Measurements from ENCODE around the gene SLC30A7. TPM values are rescaled to one million over a fixed set of nuclear protein-coding genes. Genes with fewer than 3 reads are reported as not detected.
A peak's percentile ranks its signal among the peaks of the same experiment; 100 is the strongest.
"Not testable (repeated sequence)": the region's sequence is repeated elsewhere in the genome, so short reads cannot be mapped to it uniquely, and the experiment has no call there.

Gene SLC30A7
- total RNA-seq, 2 donors from 2014 or later, result 8.1 to 9.0 TPM

GRCh38 chr1:100882698-100883097 lies 13.2 kb upstream of the SLC30A7 start:
- no peak for DNase-seq (ENCODE audit: low spot score)
- Histone ChIP-seq H3K27me3 (no peaks in the 10 kb centered on the region), H3K9me3 (no peaks in the 10 kb centered on the region), H3K27ac (no peak overlapping the region), H3K36me3 (no peaks in the 10 kb centered on the region), H3K4me3 (no peak overlapping the region), H3K4me1 (no peaks in the 10 kb centered on the region)
- no peak for TF ChIP-seq CTCF (IDR thresholded peaks at IDR 0.05)

GRCh38 chr1:100883963-100884362 lies 11.9 kb upstream of the SLC30A7 start:
- Histone ChIP-seq H3K27ac (no peak overlapping the region), H3K36me3 (no peaks in the 10 kb centered on the region), H3K4me1 (no peaks in the 10 kb centered on the region), H3K4me3 (no peak overlapping the region), H3K9me3 (no peaks in the 10 kb centered on the region), H3K27me3 (no peaks in the 10 kb centered on the region)
- no peak for DNase-seq (ENCODE audit: low spot score)
- no peak for TF ChIP-seq CTCF (IDR thresholded peaks at IDR 0.05)

GRCh38 chr1:100889007-100889406 lies 6.9 kb upstream of the SLC30A7 start:
- DNase-seq (ENCODE audit: low spot score); H3K27me3 ChIP-seq; H3K4me3 ChIP-seq; H3K27ac ChIP-seq; H3K9me3 ChIP-seq; H3K36me3 ChIP-seq; H3K4me1 ChIP-seq: not testable (repeated sequence)

- not testable (repeated sequence) for DNase-seq (ENCODE audit: low spot score); H3K4me3 ChIP-seq; H3K4me1 ChIP-seq; H3K27me3 ChIP-seq; H3K36me3 ChIP-seq; H3K27ac ChIP-seq; H3K9me3 ChIP-seq
Observed at GRCh38 chr1:100889869-100890482, 5.9 kb upstream of the SLC30A7 start.

GRCh38 chr1:100891380-100891779 lies 4.5 kb upstream of the SLC30A7 start:
- peaks cover 0 to 6% of the 10 kb centered on the region in 2 donors for H3K4me1 ChIP-seq
- no peak for TF ChIP-seq CTCF (IDR thresholded peaks at IDR 0.05)
- no peaks in the 10 kb centered on the region for H3K27me3 ChIP-seq
- H3K27ac ChIP-seq, result no peak overlapping the region
- H3K4me3 ChIP-seq, result no peak overlapping the region
- H3K36me3 ChIP-seq, result no peaks in the 10 kb centered on the region
- H3K9me3 ChIP-seq, result no peaks in the 10 kb centered on the region
- DNase-seq (ENCODE audit: low spot score), result no peak

GRCh38 chr1:100892554-100892953 lies 3.3 kb upstream of the SLC30A7 start:
- Histone ChIP-seq H3K4me3 (no peak overlapping the region), H3K4me1 (peaks cover 0 to 15% of the 10 kb centered on the region in 2 donors), H3K36me3 (no peaks in the 10 kb centered on the region), H3K27ac (no peak overlapping the region), H3K9me3 (no peaks in the 10 kb centered on the region), H3K27me3 (no peaks in the 10 kb centered on the region)
- no peak for TF ChIP-seq CTCF (IDR thresholded peaks at IDR 0.05)
- no peak for DNase-seq (ENCODE audit: low spot score)

GRCh38 chr1:100893718-100894117 lies 2.2 kb upstream of the SLC30A7 start:
- no peaks in the 10 kb centered on the region for H3K27me3 ChIP-seq
- no peak for DNase-seq (ENCODE audit: low spot score)
- peak overlapping the region in 1 of 2 donors; percentile 66 for H3K4me3 ChIP-seq
- H3K36me3 ChIP-seq, result no peaks in the 10 kb centered on the region
- no peak overlapping the region for H3K27ac ChIP-seq
- H3K4me1 ChIP-seq, result peaks cover 0 to 21% of the 10 kb centered on the region in 2 donors
- TF ChIP-seq CTCF (IDR thresholded peaks at IDR 0.05), result no peak
- H3K9me3 ChIP-seq, result no peaks in the 10 kb centered on the region
